Measurements from ENCODE around the gene GRIA3.

GRIA3 gene

GRCh38 chrX:123424546-123424945 lies 240.5 kb downstream of the GRIA3 start:
- Histone ChIP-seq H3K27me3 (ENCODE audit: insufficient read depth, low read length, poor library complexity) (no peaks in the 10 kb centered on the region), H3K4me3 (ENCODE audit: low read depth in 1 of 2, low read length in 2 of 2) (no peak overlapping the region), H3K4me2 (ENCODE audit: insufficient read depth, low read length) (no peak overlapping the region), H4K20me1 (ENCODE audit: insufficient read depth, low read length) (no peaks in the 10 kb centered on the region), H3K9me3 (ENCODE audit: insufficient read depth, low read length, severe bottlenecking) (no peaks in the 10 kb centered on the region), H3K4me1 (ENCODE audit: insufficient read depth, low read length) (no peaks in the 10 kb centered on the region), H3K79me2 (ENCODE audit: insufficient read depth, low read length) (no peaks in the 10 kb centered on the region), H3K27ac (ENCODE audit: low read length) (no peak overlapping the region), H3K9ac (ENCODE audit: low read depth, low read length) (no peak overlapping the region), H2AFZ (ENCODE audit: low read depth, low read length) (no peak overlapping the region), H3K36me3 (ENCODE audit: insufficient read depth, low read length) (no peaks in the 10 kb centered on the region)
- TF ChIP-seq CTCF (IDR thresholded peaks at IDR 0.05; ENCODE audit: borderline replicate concordance, extremely low read depth, low read length, poor library complexity, severe bottlenecking): no peak
- no peak for TF ChIP-seq EZH2 (IDR thresholded peaks at IDR 0.05; ENCODE audit: borderline replicate concordance, low read depth, low read length, severe bottlenecking)
- DNase-seq (no peak), ATAC-seq (ENCODE audit: insufficient read depth, low read depth) (no peak)

DNA sequence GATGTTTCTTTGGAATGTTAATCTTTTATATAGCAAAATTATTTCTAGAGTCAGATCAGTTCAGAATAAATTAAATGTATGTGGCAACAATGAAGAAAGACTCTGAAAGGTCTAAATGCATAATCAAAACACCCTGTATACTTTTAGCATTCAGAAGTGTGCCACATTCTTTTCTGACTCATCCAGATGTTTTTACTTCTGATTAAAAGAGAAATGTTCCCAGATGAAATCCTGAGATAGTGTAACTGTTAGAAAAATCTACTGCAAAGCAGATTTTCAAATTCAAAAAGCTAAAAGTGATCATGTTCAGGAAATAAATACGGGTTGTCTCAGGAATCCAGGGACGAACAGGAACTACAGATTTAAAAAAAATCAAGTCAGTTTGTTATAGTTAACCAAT lies 241.4 kb downstream of the GRIA3 start:
- TF ChIP-seq CTCF (IDR thresholded peaks at IDR 0.05; ENCODE audit: borderline replicate concordance, extremely low read depth, low read length, poor library complexity, severe bottlenecking) (no peak), EZH2 (IDR thresholded peaks at IDR 0.05; ENCODE audit: borderline replicate concordance, low read depth, low read length, severe bottlenecking) (no peak)
- no peak for DNase-seq
- no peaks in the 10 kb centered on the region for H3K79me2 ChIP-seq (ENCODE audit: insufficient read depth, low read length)
- no peak overlapping the region for H3K27ac ChIP-seq (ENCODE audit: low read length)
- no peaks in the 10 kb centered on the region for H3K27me3 ChIP-seq (ENCODE audit: insufficient read depth, low read length, poor library complexity)
- no peak overlapping the region for H3K4me3 ChIP-seq (ENCODE audit: low read depth in 1 of 2, low read length in 2 of 2)
- no peak overlapping the region for H2AFZ ChIP-seq (ENCODE audit: low read depth, low read length)
- H3K9ac ChIP-seq (ENCODE audit: low read depth, low read length): no peak overlapping the region
- H3K4me1 ChIP-seq (ENCODE audit: insufficient read depth, low read length): no peaks in the 10 kb centered on the region
- H3K9me3 ChIP-seq (ENCODE audit: insufficient read depth, low read length, severe bottlenecking): no peaks in the 10 kb centered on the region
- no peaks in the 10 kb centered on the region for H4K20me1 ChIP-seq (ENCODE audit: insufficient read depth, low read length)
- no peaks in the 10 kb centered on the region for H3K36me3 ChIP-seq (ENCODE audit: insufficient read depth, low read length)
- ATAC-seq (ENCODE audit: insufficient read depth, low read depth): no peak
- no peak overlapping the region for H3K4me2 ChIP-seq (ENCODE audit: insufficient read depth, low read length)

DNA sequence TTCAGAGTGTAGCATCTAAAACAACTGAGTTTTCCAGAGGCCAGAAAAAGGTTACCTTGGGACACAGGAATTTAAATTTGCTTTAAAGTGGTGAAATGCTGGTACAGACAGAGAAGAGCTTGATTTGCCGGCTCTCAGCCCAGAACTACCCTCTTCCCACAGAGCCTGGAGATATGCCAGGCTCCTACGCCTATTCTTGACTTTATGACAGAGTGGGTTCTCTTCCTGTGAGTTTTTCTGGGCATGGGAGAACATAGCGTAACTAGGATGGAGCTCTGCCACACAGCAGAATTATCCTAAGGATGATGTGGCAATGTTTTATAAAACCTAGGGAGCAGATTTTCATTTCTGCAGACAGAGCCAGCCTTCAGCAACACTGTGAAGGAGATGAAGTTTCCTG lies 241.8 kb downstream of the GRIA3 start:
- Histone ChIP-seq H3K4me2 (ENCODE audit: insufficient read depth, low read length) (no peak overlapping the region), H2AFZ (ENCODE audit: low read depth, low read length) (no peak overlapping the region), H3K4me3 (ENCODE audit: low read depth in 1 of 2, low read length in 2 of 2) (no peak overlapping the region), H3K9me3 (ENCODE audit: insufficient read depth, low read length, severe bottlenecking) (no peaks in the 10 kb centered on the region), H3K79me2 (ENCODE audit: insufficient read depth, low read length) (no peaks in the 10 kb centered on the region), H4K20me1 (ENCODE audit: insufficient read depth, low read length) (no peaks in the 10 kb centered on the region), H3K4me1 (ENCODE audit: insufficient read depth, low read length) (no peaks in the 10 kb centered on the region), H3K27ac (ENCODE audit: low read length) (no peak overlapping the region), H3K9ac (ENCODE audit: low read depth, low read length) (no peak overlapping the region), H3K27me3 (ENCODE audit: insufficient read depth, low read length, poor library complexity) (no peaks in the 10 kb centered on the region), H3K36me3 (ENCODE audit: insufficient read depth, low read length) (no peaks in the 10 kb centered on the region)
- TF ChIP-seq EZH2 (IDR thresholded peaks at IDR 0.05; ENCODE audit: borderline replicate concordance, low read depth, low read length, severe bottlenecking): no peak
- no peak for TF ChIP-seq CTCF (IDR thresholded peaks at IDR 0.05; ENCODE audit: borderline replicate concordance, extremely low read depth, low read length, poor library complexity, severe bottlenecking)
- ATAC-seq (ENCODE audit: insufficient read depth, low read depth) (no peak), DNase-seq (no peak)

Measured in DND-41 (cell line).